ENCODE results near the gene CNPY3. TPM values are rescaled to one million over a fixed set of nuclear protein-coding genes. Genes with fewer than 3 reads are reported as not detected.
"Not testable (repeated sequence)": the region's sequence is repeated elsewhere in the genome, so short reads cannot be mapped to it uniquely, and the experiment has no call there.

The CNPY3 gene
- total RNA-seq = 100 to 1,000 TPM in 5 of 7 donors, 10 to 100 TPM in 2; 82.2 to 115 (median 109) TPM
- 100 to 1,000 TPM in 1 of 3 donors, 10 to 100 TPM in 2; 94.2 to 109 (median 97.9) TPM for polyA plus RNA-seq
- long read RNA-seq, donor 1, transcript CNPY3-201 (6 exons, 1,704 nt) = major isoform, 51 of 58 reads
- long read RNA-seq, donor 1, partial matches to known transcripts = 0 of 58 reads
- long read RNA-seq, donor 1, other reads (novel, unspliced or antisense) = 7 of 58 reads
- long read RNA-seq, donor 2, transcript CNPY3-201 (6 exons, 1,704 nt) = major isoform, 27 of 37 reads
- long read RNA-seq, donor 2, partial matches to known transcripts = 5 of 37 reads
- long read RNA-seq, donor 2, other reads (novel, unspliced or antisense) = 5 of 37 reads

GRCh38 chr6:42928986-42929820 is at the start of gene CNPY3:
TSS of gene CNPY3 (plus strand) at chr6:42929480. CDS start at chr6:42929571, 91 bp downstream.
- Histone ChIP-seq H3K9me3 (no peaks in the 10 kb centered on the region), H3K27me3 (replicated peaks in 1 of 7) (no peaks in the 10 kb centered on the region), H3K27ac (peak within 1 kb of the TSS; percentile 92 to 99 (median 94)), H3K4me1 (peaks cover 36 to 62% (median 56%) of the 10 kb centered on the region in 6 donors), H3K36me3 (peaks cover 0 to 31% (median 6%) of the 10 kb centered on the region in 6 donors), H3K4me3 (peak within 1 kb of the TSS; percentile 51 to 100 (median 92))
- intact Hi-C loops (cut with DNase I; ENCODE audit: low total_unique reads) = no loop called here
- TF ChIP-seq POLR2AphosphoS5 (IDR thresholded peaks at IDR 0.05) (peak; percentile 86 to 96 (median 94)), POLR2A (IDR thresholded peaks at IDR 0.05) (peak; percentile 42 to 82 (median 77)), CTCF (IDR thresholded peaks at IDR 0.05 in 8 of 11, conservative IDR thresholded peaks at IDR 0.05 in 3 of 11) (peak in 5 of 11 experiments; percentile 6 to 33 (median 13))
- 0 to 1% (median 0%) methylated on average over 40 to 63 of the region's 63 CpGs for WGBS, 5 donors
- peak; percentile 100 for DNase-seq

GRCh38 chr6:42880240-42880817 is 49.0 kb upstream of the CNPY3 start:
- H3K27ac ChIP-seq = peak overlapping the region; percentile 90 to 97 (median 95)
- H3K9me3 ChIP-seq; DNase-seq; H3K27me3 ChIP-seq (replicated peaks in 1 of 7); intact Hi-C loops (cut with DNase I; ENCODE audit: low total_unique reads): not testable (repeated sequence)
- 9 to 15% (median 12%) methylated on average over 25 of the region's 25 CpGs for WGBS, 5 donors
- H3K36me3 ChIP-seq = peaks cover 3 to 47% (median 38%) of the 10 kb centered on the region in 6 donors
- H3K4me3 ChIP-seq = peak overlapping the region; percentile 50 to 76 (median 65)
- peaks cover 20 to 63% (median 43%) of the 10 kb centered on the region in 6 donors for H3K4me1 ChIP-seq

- H3K27me3 ChIP-seq (replicated peaks in 1 of 7); DNase-seq; intact Hi-C loops (cut with DNase I; ENCODE audit: low total_unique reads); H3K9me3 ChIP-seq: not testable (repeated sequence)
- 81 to 90% (median 85%) methylated on average over 10 to 12 of the region's 12 CpGs for WGBS, 5 donors
- Histone ChIP-seq H3K36me3 (peaks cover 5 to 53% (median 43%) of the 10 kb centered on the region in 6 donors), H3K27ac (peak overlapping the region in 6 of 8 donors; percentile 90 to 96 (median 94)), H3K4me1 (peaks cover 20 to 63% (median 43%) of the 10 kb centered on the region in 6 donors), H3K4me3 (peak overlapping the region; percentile 50 to 76 (median 65))
Measured at GRCh38 chr6:42880871-42881270, 48.4 kb upstream of the CNPY3 start.

- no peaks in the 10 kb centered on the region for H3K27me3 ChIP-seq (replicated peaks in 1 of 7)
- 79 to 91% (median 82%) methylated on average over 4 of the region's 4 CpGs for WGBS, 5 donors
- intact Hi-C loops (cut with DNase I; ENCODE audit: low total_unique reads) = no loop called here
- no peak for DNase-seq
- H3K9me3 ChIP-seq = no peaks in the 10 kb centered on the region
- no peak overlapping the region for H3K27ac ChIP-seq
- H3K4me3 ChIP-seq = no peak overlapping the region
- H3K36me3 ChIP-seq = peaks cover 7 to 83% (median 63%) of the 10 kb centered on the region in 6 donors
- peaks cover 13 to 57% (median 37%) of the 10 kb centered on the region in 6 donors for H3K4me1 ChIP-seq
- no peak for TF ChIP-seq CTCF (IDR thresholded peaks at IDR 0.05 in 8 of 11, conservative IDR thresholded peaks at IDR 0.05 in 3 of 11)
- TF ChIP-seq POLR2A (IDR thresholded peaks at IDR 0.05) = no peak
- no peak for TF ChIP-seq POLR2AphosphoS5 (IDR thresholded peaks at IDR 0.05)
Measured at GRCh38 chr6:42885702-42886101, 43.6 kb upstream of the CNPY3 start.

Data from spleen (tissue), 13 donors.